ENCODE results near the gene PI16. TPM values are rescaled to one million over a fixed set of nuclear protein-coding genes. Genes with fewer than 3 reads are reported as not detected.
A peak's percentile ranks its signal among the peaks of the same experiment; 100 is the strongest.

PI16 gene
- total and polyA plus RNA-seq, 12 donors, result 4.4 to 38.9 (median 18.7) TPM

- 61 to 69% methylated on average over 14 of the region's 14 CpGs for WGBS, 2 donors
- Histone ChIP-seq H3K4me1 (peaks cover 28 to 88% (median 81%) of the 10 kb centered on the region in 9 donors), H3K4me3 (no peak overlapping the region), H3K9me3 (no peaks in the 10 kb centered on the region), H3K27me3 (no peaks in the 10 kb centered on the region), H3K36me3 (peaks cover 0 to 66% (median 22%) of the 10 kb centered on the region in 9 donors), H3K27ac (peak overlapping the region in 4 of 10 donors; percentile 30 to 56 (median 48))
- TF ChIP-seq CTCF (IDR thresholded peaks at IDR 0.05), result peak in 3 of 9 donors; percentile 8 to 31 (median 19)
- intact Hi-C loops (cut with DNase I), result loop anchor here in 6 of 10 donors (2.0 to 10.0 kb wide), 6 partner anchors 36 to 436 kb away; partner anchors contain the start of genes C6orf89 (in 4 of the 6) and STK38 (in 1 of the 6)
- DNase-seq (no peak), ATAC-seq (no peak)
Measured at GRCh38 chr6:36980876-36981619, 26.5 kb downstream of the PI16 start.

DNA sequence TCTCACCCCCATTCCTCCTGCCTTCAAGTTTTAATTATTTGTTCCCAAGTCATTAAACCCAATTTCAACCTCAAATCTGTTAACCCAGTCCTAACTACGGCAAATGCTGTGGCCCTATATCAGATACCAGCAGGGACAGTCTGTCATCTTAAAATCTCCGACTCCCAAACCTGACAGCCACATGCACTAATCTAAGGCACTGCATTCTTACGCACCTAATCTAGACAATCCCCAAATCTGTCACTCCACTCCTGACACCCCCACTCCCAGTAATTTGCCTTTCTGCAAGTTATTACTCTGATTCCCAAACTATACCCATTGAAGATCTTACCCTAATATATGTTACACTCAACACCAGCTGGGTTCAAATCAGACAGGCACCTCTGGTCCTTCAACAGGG lies 29.0 kb downstream of the PI16 start:
- intact Hi-C loops (cut with DNase I), result loop anchor here in 5 of 10 donors (5.0 to 10.0 kb wide), 5 partner anchors 34 to 439 kb away; partner anchors contain the start of genes C6orf89 (in 3 of the 5) and STK38 (in 1 of the 5)
- DNase-seq (no peak), ATAC-seq (no peak)
- no peaks in the 10 kb centered on the region for H3K27me3 ChIP-seq
- TF ChIP-seq CTCF (IDR thresholded peaks at IDR 0.05), result no peak
- H3K27ac ChIP-seq, result peak overlapping the region in 5 of 10 donors; percentile 3 to 100 (median 98)
- H3K4me1 ChIP-seq, result peaks cover 32 to 75% (median 70%) of the 10 kb centered on the region in 9 donors
- H3K4me3 ChIP-seq, result peak overlapping the region in 1 of 10 donors; percentile 100
- 71% methylated on average over 3 of the region's 3 CpGs for WGBS, 2 donors
- H3K36me3 ChIP-seq, result peaks cover 0 to 41% (median under 1%) of the 10 kb centered on the region in 9 donors
- H3K9me3 ChIP-seq, result no peaks in the 10 kb centered on the region

DNA sequence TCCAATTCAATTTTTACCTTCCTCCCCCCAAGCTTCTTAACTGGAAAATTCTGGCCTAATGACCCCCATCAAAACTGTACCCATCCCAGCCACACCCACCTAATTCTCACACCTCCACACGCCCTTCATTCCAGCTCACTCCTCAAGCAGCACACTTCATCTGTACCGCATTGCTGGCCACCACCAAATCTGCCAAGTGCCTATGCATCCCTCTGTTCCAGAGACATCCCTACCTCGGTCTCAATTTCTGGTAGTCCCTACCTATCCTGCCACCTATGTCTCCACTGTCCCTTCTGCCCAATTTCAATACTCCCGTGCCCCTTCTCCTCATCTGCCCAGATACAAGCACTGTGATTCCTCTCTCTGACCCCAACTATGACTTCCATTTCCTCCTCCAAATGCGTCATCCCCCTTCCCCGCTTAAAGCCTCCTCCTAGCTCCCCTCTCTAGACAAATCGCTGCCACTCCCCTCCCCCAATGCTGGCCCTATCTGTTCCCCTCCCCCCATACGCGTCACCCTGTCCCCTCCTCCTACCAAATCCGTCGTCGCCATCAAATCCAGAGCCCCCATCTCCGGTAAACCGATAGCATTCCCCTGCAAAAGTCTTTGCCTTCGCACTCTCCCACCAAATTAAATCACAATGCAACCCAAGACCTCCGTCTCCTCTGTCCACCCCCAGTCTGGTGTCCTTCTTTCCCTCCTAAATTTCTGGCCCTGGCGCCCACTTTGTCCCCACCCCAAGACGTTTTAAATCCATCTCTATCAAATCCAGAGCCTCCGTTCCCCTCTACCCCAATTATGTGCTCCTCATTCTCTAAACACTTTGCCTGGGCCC lies 30.3 kb downstream of the PI16 start:
- intact Hi-C loops (cut with DNase I), result loop anchor here in 6 of 10 donors (5.0 to 10.0 kb wide), 6 partner anchors 33 to 440 kb away; partner anchors contain the start of genes C6orf89 (in 3 of the 6) and STK38 (in 1 of the 6)
- peak overlapping the region; percentile 84 to 100 (median 99) for H3K4me3 ChIP-seq
- H3K36me3 ChIP-seq, result peaks cover 0 to 29% (median 0%) of the 10 kb centered on the region in 9 donors
- DNase-seq (peak in 1 of 2 donors; percentile 77), ATAC-seq (peak in 6 of 8 donors; percentile 13 to 53 (median 26))
- H3K27me3 ChIP-seq, result no peaks in the 10 kb centered on the region
- peaks cover 20 to 63% (median 58%) of the 10 kb centered on the region in 9 donors for H3K4me1 ChIP-seq
- TF ChIP-seq CTCF (IDR thresholded peaks at IDR 0.05), result no peak
- H3K27ac ChIP-seq, result peak overlapping the region; percentile 24 to 100 (median 98)
- H3K9me3 ChIP-seq, result no peaks in the 10 kb centered on the region
- 5 to 6% methylated on average over 19 of the region's 19 CpGs for WGBS, 2 donors

DNA sequence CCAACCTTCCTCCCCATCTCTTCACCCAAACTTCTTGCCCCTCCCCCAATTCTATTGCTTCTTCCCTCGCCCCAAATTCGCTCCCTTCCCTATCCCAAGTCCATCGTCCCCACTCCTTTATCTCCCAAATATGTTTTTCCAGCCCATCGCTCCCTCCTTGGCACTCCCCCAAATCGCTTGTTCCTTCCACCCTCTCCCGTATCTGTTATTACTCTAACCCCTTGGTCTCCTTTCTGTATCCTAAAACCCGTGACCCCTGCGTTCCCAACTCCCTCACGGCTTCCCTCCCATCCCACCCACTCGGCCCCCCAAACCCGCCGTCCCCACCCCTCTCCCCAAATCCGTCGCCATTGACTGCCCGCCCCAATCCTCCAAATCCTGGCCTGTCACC lies 30.9 kb downstream of the PI16 start:
- H3K9me3 ChIP-seq, result no peaks in the 10 kb centered on the region
- ATAC-seq (no peak), DNase-seq (no peak)
- WGBS, 2 donors, result 1 to 2% methylated on average over 15 of the region's 15 CpGs
- peaks cover 0 to 23% (median 0%) of the 10 kb centered on the region in 9 donors for H3K36me3 ChIP-seq
- intact Hi-C loops (cut with DNase I), result loop anchor here in 4 of 10 donors (5.0 to 10.0 kb wide), 4 partner anchors 78 to 441 kb away; partner anchors contain the start of genes C6orf89 (in 1 of the 4) and STK38 (in 1 of the 4)
- TF ChIP-seq CTCF (IDR thresholded peaks at IDR 0.05), result no peak
- H3K27me3 ChIP-seq, result no peaks in the 10 kb centered on the region
- H3K4me1 ChIP-seq, result peaks cover 20 to 57% (median 52%) of the 10 kb centered on the region in 9 donors
- peak overlapping the region; percentile 84 to 100 (median 99) for H3K4me3 ChIP-seq
- H3K27ac ChIP-seq, result peak overlapping the region; percentile 95 to 100 (median 98)
